Middle frontal gyrus (tissue), 1 donor: ENCODE measurements around the gene RBP5.

Experiments used
- DNase-seq: peaks from one replicate; pipeline ENCODE4 v3.0.0-alpha.2; 2015; ENCODE audit warnings: low spot score; ENCODE audit errors: extremely low spot score

RBP5 gene

DNA sequence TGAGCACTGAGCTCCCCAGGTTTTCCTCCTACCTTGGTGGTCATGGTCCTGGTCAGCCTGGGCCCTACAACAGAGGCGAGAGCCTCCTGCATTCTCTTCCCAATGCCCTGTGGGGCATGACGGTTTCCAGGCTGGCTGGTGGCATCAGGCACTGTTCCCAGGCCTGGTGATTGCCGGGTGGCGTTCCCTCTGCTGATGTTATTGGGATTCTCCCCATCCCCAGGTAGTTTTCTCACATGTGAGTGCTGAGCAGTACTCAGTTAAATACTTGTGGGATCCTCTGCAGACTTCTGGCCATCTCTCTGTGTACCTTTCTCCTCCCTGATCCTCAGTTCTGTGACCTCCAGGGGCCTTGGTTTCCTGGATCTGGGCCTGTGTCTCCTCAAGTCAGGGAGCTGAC, 52.2 kb downstream of the RBP5 start:
- no peak for DNase-seq

DNA sequence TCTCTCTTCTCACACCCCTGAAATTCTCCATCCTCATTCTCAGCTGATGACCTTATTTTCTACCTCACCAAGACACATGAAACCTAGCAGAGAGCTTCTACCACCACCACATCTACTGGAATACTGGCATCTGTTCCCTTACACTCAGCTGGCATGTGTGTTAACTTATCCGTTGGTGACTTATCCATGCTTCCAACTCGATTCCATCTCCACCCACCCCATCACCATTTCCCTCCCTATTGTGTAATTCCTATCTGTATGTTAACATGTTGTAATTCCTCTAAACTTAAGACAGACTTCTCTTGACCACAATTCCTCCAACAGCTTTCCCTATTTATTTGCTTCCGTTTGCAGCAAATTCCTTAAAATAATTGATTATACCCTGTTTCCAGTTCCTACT, 52.8 kb downstream of the RBP5 start:
- no peak for DNase-seq

DNA sequence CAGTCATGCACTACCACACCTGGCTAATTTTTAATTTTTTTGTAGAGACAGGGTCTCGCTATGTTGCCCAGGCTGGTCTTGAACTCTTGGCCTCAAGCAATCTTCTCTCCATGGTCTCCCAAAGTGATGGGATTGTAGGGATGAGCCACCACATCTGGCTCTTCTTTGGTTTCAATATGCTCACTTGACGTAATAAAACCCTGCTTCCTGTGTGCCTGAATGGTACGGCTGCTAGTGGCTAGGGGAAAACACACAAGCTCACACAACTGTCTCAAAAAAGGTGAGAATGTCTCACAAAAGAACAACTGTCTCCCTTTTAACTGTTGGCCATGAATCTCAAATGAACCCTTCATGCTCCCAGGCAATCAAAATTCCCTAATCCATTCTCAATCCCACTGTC, 53.2 kb downstream of the RBP5 start:
- DNase-seq, result no peak

DNA sequence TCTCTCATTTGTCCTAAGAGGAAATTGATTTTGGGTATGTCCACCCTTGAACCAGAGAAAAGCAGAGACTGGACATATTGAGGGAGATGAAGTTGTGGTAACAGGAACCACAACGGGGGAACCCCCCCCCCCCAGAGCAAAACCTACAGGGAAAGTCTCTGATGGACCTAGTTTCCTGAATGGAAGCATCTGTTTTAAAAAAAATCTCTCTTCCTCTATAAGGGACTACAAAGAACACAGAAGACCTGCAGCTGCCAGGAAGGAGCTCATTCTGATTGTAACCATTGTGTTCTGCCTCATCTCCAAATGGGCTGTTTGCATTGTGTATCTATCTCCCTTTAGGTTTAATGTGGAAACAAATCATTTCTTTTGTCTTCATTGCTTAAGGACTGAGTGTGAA, 54.7 kb downstream of the RBP5 start:
- no peak for DNase-seq
